Measurements from ENCODE around the gene PKN2. TPM values are rescaled to one million over a fixed set of nuclear protein-coding genes. Genes with fewer than 3 reads are reported as not detected.

Gene PKN2
- total and polyA plus RNA-seq, 2 donors (not counting 1 experiment from before 2014, with no cell fraction given): 11.9 to 51.6 TPM

- no peaks in the 10 kb centered on the region for H3K9me3 Mint-ChIP-seq (ENCODE audit: insufficient read depth)
- Histone ChIP-seq H3K27me3 (replicated peaks in 1 of 4; ENCODE audit: control extremely low read depth in 1 of 4, control insufficient read depth in 3 of 4, insufficient read depth in 4 of 4, low read length in 3 of 4) (no peaks in the 10 kb centered on the region), H4K20me1 (ENCODE audit: control insufficient read depth, insufficient read depth, low read length, poor library complexity, severe bottlenecking) (peaks cover 6% of the 10 kb centered on the region), H2AFZ (ENCODE audit: insufficient read depth, low read depth, low read length, poor library complexity, severe bottlenecking) (no peak overlapping the region), H3K27ac (ENCODE audit: low read length in 2 of 2) (no peak overlapping the region), H3K79me2 (ENCODE audit: control insufficient read depth, insufficient read depth, low read length) (no peaks in the 10 kb centered on the region), H3K4me2 (replicated peaks; ENCODE audit: low read depth, low read length, poor library complexity, severe bottlenecking) (no peak overlapping the region), H3K36me3 (replicated peaks in 1 of 2; ENCODE audit: control extremely low read depth in 1 of 2, control insufficient read depth in 1 of 2, extremely low read depth in 1 of 2, insufficient read depth in 2 of 2, low read length in 1 of 2) (peaks cover 8 to 38% of the 10 kb centered on the region in 2 experiments), H3K4me3 (ENCODE audit: control extremely low read depth in 1 of 5, extremely low read depth in 1 of 5, insufficient read depth in 1 of 5, low read depth in 2 of 5, low read length in 4 of 5) (no peak overlapping the region), H3K4me1 (ENCODE audit: control insufficient read depth in 2 of 2, insufficient read depth in 2 of 2, low read length in 2 of 2) (no peaks in the 10 kb centered on the region), H3K9me3 (ENCODE audit: control extremely low read depth in 1 of 3, control insufficient read depth in 2 of 3, insufficient read depth in 1 of 3, low read length in 2 of 3) (peaks cover 0 to 4% (median 0%) of the 10 kb centered on the region in 3 donors), H3K9ac (ENCODE audit: low read length) (no peak overlapping the region)
- DNase-seq (no peak), ATAC-seq (ENCODE audit: low read depth) (no peak)
- no peaks in the 10 kb centered on the region for H3K27me3 Mint-ChIP-seq
- CTCF ChIA-PET: interaction anchor here (0.5 kb wide), 1 partner anchor 93 kb away, joined by 6 read pairs; no protein-coding TSS in a partner anchor
- intact Hi-C loops (cut with micrococcal nuclease): no loop called here
- H3K27ac Mint-ChIP-seq: no peak overlapping the region
- H3K4me1 Mint-ChIP-seq: no peaks in the 10 kb centered on the region
- TF ChIP-seq EZH2 (IDR thresholded peaks at IDR 0.05; ENCODE audit: borderline replicate concordance, insufficient read depth, low read depth, low read length, poor library complexity, severe bottlenecking): no peak
- no peak for TF ChIP-seq CTCF (IDR thresholded peaks at IDR 0.05)
- POLR2A ChIA-PET: no interaction called here
- no peak overlapping the region for H3K4me3 Mint-ChIP-seq
- WGBS (ENCODE audit: insufficient coverage): 100% methylated on average over 1 of the region's 3 CpGs
Observed at GRCh38 chr1:88777604-88778149, 93.6 kb downstream of the PKN2 start.

GRCh38 chr1:88779880-88780279, 95.8 kb downstream of the PKN2 start:
- intact Hi-C loops (cut with micrococcal nuclease): no loop called here
- Mint-ChIP-seq H3K4me1 (no peaks in the 10 kb centered on the region), H3K27ac (no peak overlapping the region), H3K4me3 (no peak overlapping the region), H3K9me3 (ENCODE audit: insufficient read depth) (no peaks in the 10 kb centered on the region), H3K27me3 (no peaks in the 10 kb centered on the region)
- Histone ChIP-seq H3K79me2 (ENCODE audit: control insufficient read depth, insufficient read depth, low read length) (no peaks in the 10 kb centered on the region), H3K4me3 (ENCODE audit: control extremely low read depth in 1 of 5, extremely low read depth in 1 of 5, insufficient read depth in 1 of 5, low read depth in 2 of 5, low read length in 4 of 5) (no peak overlapping the region), H3K36me3 (replicated peaks in 1 of 2; ENCODE audit: control extremely low read depth in 1 of 2, control insufficient read depth in 1 of 2, extremely low read depth in 1 of 2, insufficient read depth in 2 of 2, low read length in 1 of 2) (peaks cover 7 to 27% of the 10 kb centered on the region in 2 experiments), H3K4me2 (replicated peaks; ENCODE audit: low read depth, low read length, poor library complexity, severe bottlenecking) (no peak overlapping the region), H3K27ac (ENCODE audit: low read length in 2 of 2) (no peak overlapping the region), H3K9me3 (ENCODE audit: control extremely low read depth in 1 of 3, control insufficient read depth in 2 of 3, insufficient read depth in 1 of 3, low read length in 2 of 3) (peaks cover 0 to 4% (median 0%) of the 10 kb centered on the region in 3 donors), H3K27me3 (replicated peaks in 1 of 4; ENCODE audit: control extremely low read depth in 1 of 4, control insufficient read depth in 3 of 4, insufficient read depth in 4 of 4, low read length in 3 of 4) (no peaks in the 10 kb centered on the region), H3K4me1 (ENCODE audit: control insufficient read depth in 2 of 2, insufficient read depth in 2 of 2, low read length in 2 of 2) (no peaks in the 10 kb centered on the region), H4K20me1 (ENCODE audit: control insufficient read depth, insufficient read depth, low read length, poor library complexity, severe bottlenecking) (peaks cover 2% of the 10 kb centered on the region), H3K9ac (ENCODE audit: low read length) (no peak overlapping the region), H2AFZ (ENCODE audit: insufficient read depth, low read depth, low read length, poor library complexity, severe bottlenecking) (no peak overlapping the region)
- CTCF ChIA-PET: no interaction called here
- POLR2A ChIA-PET: no interaction called here
- DNase-seq (no peak), ATAC-seq (ENCODE audit: low read depth) (no peak)
- TF ChIP-seq CTCF (IDR thresholded peaks at IDR 0.05): no peak
- no peak for TF ChIP-seq EZH2 (IDR thresholded peaks at IDR 0.05; ENCODE audit: borderline replicate concordance, insufficient read depth, low read depth, low read length, poor library complexity, severe bottlenecking)
